ENCODE results near the gene TPGS2.

DNA sequence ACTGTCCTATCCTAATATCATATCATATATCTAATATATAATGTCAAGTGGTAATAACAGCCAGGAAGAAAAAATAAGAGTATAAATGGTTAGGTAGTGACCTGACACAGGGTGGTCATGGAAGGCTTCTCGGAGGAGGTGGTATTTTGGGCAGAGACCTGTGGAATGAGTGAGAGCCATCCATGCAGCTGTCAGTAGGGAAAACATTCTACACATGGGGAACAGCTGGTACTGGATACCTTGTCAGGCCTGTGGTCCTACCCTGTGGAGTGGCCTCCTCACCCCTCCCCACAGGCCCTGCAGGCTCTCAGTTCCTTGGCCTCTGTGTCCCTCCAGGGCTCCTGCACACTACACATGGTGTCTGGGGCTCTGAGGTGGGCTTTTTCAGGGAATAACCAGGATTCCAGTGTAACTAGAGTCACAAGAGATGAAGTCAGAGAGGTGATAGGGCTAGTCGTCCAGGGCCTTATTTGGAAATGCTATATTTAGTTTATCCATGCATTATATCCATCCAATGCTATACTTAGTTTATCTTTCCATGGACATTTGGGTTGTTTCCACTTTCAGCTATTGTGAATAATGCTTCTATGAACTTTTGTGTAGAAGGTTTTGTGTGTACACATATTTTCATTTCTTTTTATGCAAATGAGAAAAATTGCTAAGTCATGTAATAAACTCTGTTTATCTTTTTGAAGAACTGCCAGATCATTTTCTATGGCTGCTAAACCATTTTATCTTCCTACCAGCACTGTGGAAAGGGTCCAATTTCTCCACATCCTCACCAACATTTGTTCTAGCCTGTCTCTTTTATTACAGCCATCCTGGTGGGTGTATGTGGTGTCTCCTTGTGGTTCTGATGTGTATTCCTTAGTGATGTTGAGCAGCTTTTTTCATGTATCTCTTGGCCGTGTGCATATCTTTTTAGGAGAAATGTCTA, 75.6 kb downstream of the TPGS2 start:
- TF ChIP-seq, protein P1, sequence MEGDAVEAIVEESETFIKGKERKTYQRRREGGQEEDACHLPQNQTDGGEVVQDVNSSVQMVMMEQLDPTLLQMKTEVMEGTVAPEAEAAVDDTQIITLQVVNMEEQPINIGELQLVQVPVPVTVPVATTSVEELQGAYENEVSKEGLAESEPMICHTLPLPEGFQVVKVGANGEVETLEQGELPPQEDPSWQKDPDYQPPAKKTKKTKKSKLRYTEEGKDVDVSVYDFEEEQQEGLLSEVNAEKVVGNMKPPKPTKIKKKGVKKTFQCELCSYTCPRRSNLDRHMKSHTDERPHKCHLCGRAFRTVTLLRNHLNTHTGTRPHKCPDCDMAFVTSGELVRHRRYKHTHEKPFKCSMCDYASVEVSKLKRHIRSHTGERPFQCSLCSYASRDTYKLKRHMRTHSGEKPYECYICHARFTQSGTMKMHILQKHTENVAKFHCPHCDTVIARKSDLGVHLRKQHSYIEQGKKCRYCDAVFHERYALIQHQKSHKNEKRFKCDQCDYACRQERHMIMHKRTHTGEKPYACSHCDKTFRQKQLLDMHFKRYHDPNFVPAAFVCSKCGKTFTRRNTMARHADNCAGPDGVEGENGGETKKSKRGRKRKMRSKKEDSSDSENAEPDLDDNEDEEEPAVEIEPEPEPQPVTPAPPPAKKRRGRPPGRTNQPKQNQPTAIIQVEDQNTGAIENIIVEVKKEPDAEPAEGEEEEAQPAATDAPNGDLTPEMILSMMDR (conservative IDR thresholded peaks at IDR 0.05), result no peak
- TF ChIP-seq EZH2 (IDR thresholded peaks at IDR 0.05; ENCODE audit: low read depth), result no peak

Measured in PC-9 (cell line).